Measurements from ENCODE around the gene NOD1.

The NOD1 gene

DNA sequence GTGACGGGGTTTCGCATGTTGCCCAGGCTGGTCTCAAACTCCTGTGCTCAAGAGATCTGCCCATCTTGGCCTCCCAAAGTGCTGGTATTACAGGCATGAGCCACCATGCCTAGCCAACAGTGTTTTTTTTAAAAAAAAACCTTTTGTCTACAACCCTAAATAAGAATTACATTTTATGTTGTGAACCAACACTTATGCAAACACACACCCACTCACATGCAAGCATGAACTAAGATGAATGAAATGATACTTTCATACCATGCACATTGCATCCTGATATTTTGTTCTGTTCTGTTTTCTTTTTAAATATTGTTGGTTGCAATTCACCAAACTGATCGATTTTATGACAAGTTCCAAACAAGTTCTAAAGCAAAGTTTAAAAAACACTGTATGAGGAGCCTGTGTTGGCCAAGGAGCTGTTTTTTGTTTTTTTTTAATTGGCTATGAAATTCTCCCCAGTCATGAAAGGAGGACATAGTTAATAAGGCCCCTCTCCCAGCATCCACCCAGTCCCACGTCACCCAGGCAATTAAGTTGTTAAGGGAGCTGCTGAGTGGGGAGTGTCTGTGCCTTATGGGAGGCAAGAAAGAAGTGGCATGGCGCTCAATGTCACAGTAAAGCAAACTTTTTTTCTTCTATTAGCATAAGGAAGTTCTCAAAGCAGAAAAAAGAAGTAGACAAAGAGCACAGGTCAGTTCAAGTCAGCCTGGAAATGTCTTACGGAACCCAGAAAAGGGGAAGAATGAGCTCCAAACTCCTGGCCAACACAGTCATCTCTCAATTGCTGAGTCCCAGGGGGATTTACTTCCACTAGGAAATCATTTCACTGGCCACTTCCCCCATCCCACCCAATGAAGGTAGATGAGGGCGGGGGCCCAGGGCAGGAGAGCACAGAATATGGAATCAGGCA is 50.1 kb downstream of the NOD1 start:
- no peak for DNase-seq (ENCODE audit: low read depth)
- TF ChIP-seq, protein P1, sequence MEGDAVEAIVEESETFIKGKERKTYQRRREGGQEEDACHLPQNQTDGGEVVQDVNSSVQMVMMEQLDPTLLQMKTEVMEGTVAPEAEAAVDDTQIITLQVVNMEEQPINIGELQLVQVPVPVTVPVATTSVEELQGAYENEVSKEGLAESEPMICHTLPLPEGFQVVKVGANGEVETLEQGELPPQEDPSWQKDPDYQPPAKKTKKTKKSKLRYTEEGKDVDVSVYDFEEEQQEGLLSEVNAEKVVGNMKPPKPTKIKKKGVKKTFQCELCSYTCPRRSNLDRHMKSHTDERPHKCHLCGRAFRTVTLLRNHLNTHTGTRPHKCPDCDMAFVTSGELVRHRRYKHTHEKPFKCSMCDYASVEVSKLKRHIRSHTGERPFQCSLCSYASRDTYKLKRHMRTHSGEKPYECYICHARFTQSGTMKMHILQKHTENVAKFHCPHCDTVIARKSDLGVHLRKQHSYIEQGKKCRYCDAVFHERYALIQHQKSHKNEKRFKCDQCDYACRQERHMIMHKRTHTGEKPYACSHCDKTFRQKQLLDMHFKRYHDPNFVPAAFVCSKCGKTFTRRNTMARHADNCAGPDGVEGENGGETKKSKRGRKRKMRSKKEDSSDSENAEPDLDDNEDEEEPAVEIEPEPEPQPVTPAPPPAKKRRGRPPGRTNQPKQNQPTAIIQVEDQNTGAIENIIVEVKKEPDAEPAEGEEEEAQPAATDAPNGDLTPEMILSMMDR (IDR thresholded peaks at IDR 0.05; ENCODE audit: control insufficient read depth, extremely low read depth, insufficient read depth), result no peak
- no peak overlapping the region for H3K4me3 ChIP-seq (ENCODE audit: low read depth, low read length)

DNA sequence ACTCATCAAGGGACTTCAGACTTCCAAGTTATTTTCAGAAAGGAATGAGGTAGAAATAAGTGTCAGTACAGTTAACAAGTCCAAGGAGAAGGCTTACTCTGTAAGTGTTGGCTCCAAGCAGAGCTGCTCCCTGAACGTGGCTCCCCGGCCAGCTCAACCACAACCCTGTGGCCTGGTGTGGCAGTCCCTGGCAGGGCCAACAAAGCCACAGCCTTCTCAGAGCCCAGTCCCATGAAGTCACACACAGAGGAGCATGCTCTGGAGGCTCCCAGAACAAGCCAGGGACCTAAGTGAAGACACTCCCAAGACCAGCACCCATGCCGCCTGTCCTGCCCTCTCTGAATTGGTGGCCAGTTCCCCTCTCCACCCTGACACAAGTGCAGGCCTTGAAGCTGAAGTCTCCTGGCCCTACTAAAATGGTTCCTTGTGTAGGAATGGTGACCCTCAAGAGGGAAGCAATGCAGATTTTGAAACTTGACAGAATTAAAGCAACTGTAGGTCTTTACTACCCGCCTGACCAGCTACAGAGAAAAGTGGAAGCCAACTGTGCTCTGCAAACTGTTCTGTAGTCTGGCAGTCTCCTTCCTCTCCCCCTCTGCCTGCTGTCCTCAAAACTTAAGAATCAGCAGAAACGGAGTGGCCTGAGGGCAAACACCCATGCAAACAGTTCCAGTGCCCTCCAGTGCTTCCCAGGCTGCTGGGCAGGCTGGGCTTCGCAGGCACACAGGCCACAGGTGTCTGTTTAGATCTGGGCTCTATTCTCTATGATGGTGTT is 51.1 kb downstream of the NOD1 start:
- DNase-seq (ENCODE audit: low read depth), result no peak
- no peak overlapping the region for H3K4me3 ChIP-seq (ENCODE audit: low read depth, low read length)
- TF ChIP-seq, protein P1 (IDR thresholded peaks at IDR 0.05; ENCODE audit: control insufficient read depth, extremely low read depth, insufficient read depth), result no peak

DNA sequence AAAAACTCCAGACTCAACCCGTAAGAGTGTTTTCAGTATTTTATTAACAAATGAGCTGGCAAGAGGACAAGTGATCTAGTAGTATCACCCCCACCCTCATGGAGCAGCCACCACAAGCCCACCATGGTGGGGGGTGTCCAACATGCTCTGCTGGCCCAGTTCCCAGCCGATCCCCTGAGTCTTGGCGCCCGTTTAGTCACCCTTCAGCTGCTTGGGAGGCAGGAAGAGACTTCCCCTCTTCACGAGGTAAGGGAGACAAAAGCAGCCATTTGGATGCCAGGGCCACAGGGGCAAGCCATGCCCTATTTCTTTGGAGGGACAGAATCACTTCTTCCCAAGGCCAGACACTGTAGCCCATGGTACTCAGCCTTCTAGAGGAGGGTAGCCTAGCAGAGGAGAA is 54.1 kb downstream of the NOD1 start:
- H3K4me3 ChIP-seq (ENCODE audit: low read depth, low read length), result no peak overlapping the region
- no peak for DNase-seq (ENCODE audit: low read depth)
- TF ChIP-seq, protein P1 (IDR thresholded peaks at IDR 0.05; ENCODE audit: control insufficient read depth, extremely low read depth, insufficient read depth), result no peak

DNA sequence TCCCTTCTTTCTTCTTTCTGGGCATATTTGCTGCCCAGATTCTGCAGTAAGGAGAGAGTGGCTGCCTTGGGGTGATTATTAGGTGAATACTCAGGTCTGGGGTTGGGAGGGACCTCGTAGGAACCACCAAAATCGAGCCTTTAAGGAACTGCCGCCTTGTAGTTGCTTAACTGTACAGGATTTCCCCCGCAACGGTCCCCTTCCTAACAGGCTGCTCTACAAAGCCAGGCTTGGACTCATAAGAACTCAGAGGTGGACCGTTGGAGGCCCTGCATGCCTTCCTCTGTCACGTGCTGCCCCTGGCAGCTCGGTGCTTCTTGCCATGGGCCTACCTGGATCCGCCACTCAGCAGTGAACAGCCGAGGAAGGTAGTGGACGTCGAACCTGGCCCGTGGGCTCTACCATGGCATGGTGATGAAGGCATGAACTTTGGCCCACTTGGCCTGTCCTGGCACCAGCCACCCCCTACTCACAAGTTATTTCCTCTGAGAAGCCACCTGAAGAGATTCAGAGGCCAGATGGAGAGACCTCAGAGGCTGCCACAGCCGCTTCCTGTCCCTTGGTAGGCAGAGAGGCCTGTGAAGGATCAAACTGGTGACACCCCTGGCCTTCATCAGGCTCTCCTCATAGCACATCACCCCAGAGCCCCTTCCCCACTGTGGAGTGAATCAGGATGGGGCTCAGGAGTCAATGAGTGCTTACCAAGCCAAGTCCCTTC is 54.6 kb downstream of the NOD1 start:
- no peak for DNase-seq (ENCODE audit: low read depth)
- TF ChIP-seq, protein P1 (IDR thresholded peaks at IDR 0.05; ENCODE audit: control insufficient read depth, extremely low read depth, insufficient read depth), result no peak

DNA sequence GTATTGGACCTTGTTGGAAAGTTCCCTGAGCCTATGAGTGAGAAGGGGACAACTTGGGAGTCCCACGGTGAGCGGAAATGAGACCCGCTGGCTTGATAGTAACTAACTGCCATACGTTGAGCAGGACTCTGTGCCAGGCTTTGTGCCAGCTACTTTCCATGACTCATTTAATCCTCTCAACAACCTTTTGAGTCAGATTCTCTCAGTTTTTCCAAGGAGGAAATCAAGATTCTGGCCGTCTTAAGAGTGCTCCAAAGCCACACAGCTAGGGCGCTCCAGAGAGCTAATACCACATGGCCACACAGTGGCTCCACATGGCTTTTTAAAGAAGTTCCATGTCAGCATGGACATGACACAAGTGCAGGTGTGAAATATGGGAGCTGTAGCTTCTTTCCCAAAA is 55.7 kb downstream of the NOD1 start:
- no peak overlapping the region for H3K4me3 ChIP-seq (ENCODE audit: low read depth, low read length)
- no peak for DNase-seq (ENCODE audit: low read depth)
- TF ChIP-seq, protein P1 (IDR thresholded peaks at IDR 0.05; ENCODE audit: control insufficient read depth, extremely low read depth, insufficient read depth), result no peak

More for the DNA sequence above, 54.6 kb downstream of the NOD1 start:
- H3K4me3 ChIP-seq (ENCODE audit: low read depth, low read length), result no peak overlapping the region

DNA sequence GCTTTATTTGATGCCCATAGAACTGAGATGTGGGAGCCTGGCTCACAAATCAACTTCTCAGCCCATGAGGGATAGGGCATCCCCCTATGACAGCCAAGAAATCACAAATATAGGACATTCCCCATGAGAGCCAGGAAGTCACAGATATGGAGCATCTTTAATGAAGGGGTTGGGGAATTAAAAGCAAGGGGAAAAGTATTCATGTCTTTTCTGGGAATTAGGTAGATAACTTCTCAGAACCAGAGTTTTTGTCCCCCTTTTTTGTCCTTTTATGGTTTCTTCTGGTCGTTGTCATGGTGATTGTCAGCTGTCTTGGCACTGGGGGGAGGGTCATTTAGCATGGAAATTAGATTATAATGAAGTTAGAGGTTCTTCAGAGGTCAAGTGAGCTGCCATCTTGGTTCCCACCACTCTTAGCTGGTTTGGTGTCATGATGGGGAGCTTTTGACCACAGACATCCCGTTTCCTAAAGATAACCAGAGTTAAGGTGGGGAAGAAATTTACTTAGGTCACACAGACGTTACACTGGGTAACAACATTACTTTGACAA is 56.9 kb downstream of the NOD1 start:
- no peak overlapping the region for H3K4me3 ChIP-seq (ENCODE audit: low read depth, low read length)
- DNase-seq (ENCODE audit: low read depth), result no peak
- TF ChIP-seq, protein P1 (IDR thresholded peaks at IDR 0.05; ENCODE audit: control insufficient read depth, extremely low read depth, insufficient read depth), result no peak

All from LNCaP clone FGC (cell line).